GM23248 (cell line): ENCODE results near the gene PRR36. TPM values are rescaled to one million over a fixed set of nuclear protein-coding genes. Genes with fewer than 3 reads are reported as not detected.

Experiments used
- DNase-seq: peaks from one replicate; pipeline ENCODE4 v3.0.0-alpha.2; 2015
- H2AFZ ChIP-seq: fragments of 200-600 bp; sonication (generic); 2 replicates; pipeline ENCODE4 v1.6.1; 2016; ENCODE audit warnings: antibody characterized with exemption
- H3F3A ChIP-seq: fragments of 200-600 bp; sonication (generic); 2 replicates; pipeline ENCODE4 v1.6.1; 2016; ENCODE audit warnings: mild to moderate bottlenecking, antibody characterized with exemption, mixed run types; ENCODE audit not compliant: insufficient read depth
- H3K27ac ChIP-seq: fragments of 200-600 bp; sonication (generic); 2 replicates; pipeline ENCODE4 v1.5.1; 2016; ENCODE audit warnings: mild to moderate bottlenecking
- H3K27me3 ChIP-seq: fragments of 200-600 bp; sonication (generic); replicated peaks from 2 replicates; pipeline ENCODE4 v1.6.1; 2016; ENCODE audit warnings: mild to moderate bottlenecking; ENCODE audit not compliant: insufficient read depth
- H3K36me3 ChIP-seq: fragments of 200-600 bp; sonication (generic); 2 replicates; pipeline ENCODE4 v1.6.1; 2016; ENCODE audit warnings: low read depth, mild to moderate bottlenecking
- H3K4me1 ChIP-seq: fragments of 200-600 bp; sonication (generic); 2 replicates; pipeline ENCODE4 v1.6.1; 2016; ENCODE audit warnings: mild to moderate bottlenecking; ENCODE audit not compliant: insufficient read depth
- H3K4me2 ChIP-seq: fragments of 200-600 bp; sonication (generic); one replicate; pipeline ENCODE4 v1.6.1; 2016; ENCODE audit warnings: mild to moderate bottlenecking; ENCODE audit not compliant: unreplicated experiment
- H3K4me3 ChIP-seq: fragments of 200-600 bp; sonication (generic); 2 replicates; pipeline ENCODE4 v1.5.1; 2016; ENCODE audit warnings: mild to moderate bottlenecking
- H3K79me2 ChIP-seq: fragments of 200-600 bp; sonication (generic); 2 replicates; pipeline ENCODE4 v1.6.1; 2016; ENCODE audit warnings: mild to moderate bottlenecking; ENCODE audit not compliant: insufficient read depth
- H3K9ac ChIP-seq: fragments of 200-600 bp; sonication (generic); 2 replicates; pipeline ENCODE4 v1.6.1; 2016; ENCODE audit warnings: mild to moderate bottlenecking
- H3K9me2 ChIP-seq: fragments of 200-600 bp; sonication (generic); 2 replicates; pipeline ENCODE4 v1.6.1; 2016; ENCODE audit warnings: mixed run types, mild to moderate bottlenecking, moderate library complexity; ENCODE audit not compliant: insufficient read depth
- H3K9me3 ChIP-seq: fragments of 200-600 bp; sonication (generic); one replicate; pipeline ENCODE4 v1.6.1; 2017; ENCODE audit warnings: low read depth
- H4K20me1 ChIP-seq: fragments of 200-600 bp; sonication (generic); 2 replicates; pipeline ENCODE4 v1.6.0; 2016; ENCODE audit not compliant: insufficient read depth
- EZH2 ChIP-seq: fragments of 200-600 bp; sonication (generic); IDR thresholded peaks from 2 replicates; pipeline ENCODE4 v1.6.1; 2018; ENCODE audit warnings: antibody characterized with exemption, mild to moderate bottlenecking; ENCODE audit not compliant: insufficient read depth, poor library complexity, severe bottlenecking
- EZH2phosphoT487 ChIP-seq: fragments of 200-600 bp; sonication (generic); IDR thresholded peaks from 2 replicates; pipeline ENCODE4 v1.6.1; 2018; ENCODE audit warnings: antibody characterized with exemption, moderate library complexity, mild to moderate bottlenecking, low read depth; ENCODE audit not compliant: insufficient read depth
- WGBS, 2 experiments: methylation state at CpG; one replicate each; pipeline ENCODE4 v1.1.6; 2015 to 2017; ENCODE audit warnings: low lambda C conversion rate in 2 of 2, low coverage in 1 of 2; ENCODE audit errors: missing lambda C conversion rate in 2 of 2; 5-methylcytosine and 5-hydroxymethylcytosine counted together
- in situ Hi-C: fragments of 300-500 bp; cut with MboI; formaldehyde crosslinking; loops from 2 replicates; pipeline ENCODE4 v1.15.0; 2020
- polyA plus RNA-seq: library from polyadenylated mRNA; unstranded; fragments of >200 nt; fragmentation: Nextera tagmentation; extraction: Ambion mirVana; gene quantifications from 2 replicates; pipeline ENCODE4 v1.2.1, GENCODE V29; 2016
- total RNA-seq: library from RNA; depleted of rRNA; stranded (reverse); fragments of >200 nt; shearing (Covaris generic); gene quantifications from 2 replicates; pipeline ENCODE4 v1.2.3, GENCODE V29; 2014

The PRR36 gene
- total and polyA plus RNA-seq, 2 experiments from 2014 or later, result not detected

- Histone ChIP-seq H3K9me3 (no peaks in the 10 kb centered on the region), H3K9me2 (no peaks in the 10 kb centered on the region), H3K36me3 (no peaks in the 10 kb centered on the region), H3K27me3 (no peaks in the 10 kb centered on the region), H3K27ac (no peak overlapping the region), H3K4me1 (no peaks in the 10 kb centered on the region), H3K79me2 (no peaks in the 10 kb centered on the region), H3K4me2 (no peak overlapping the region), H2AFZ (no peak overlapping the region), H3K4me3 (no peak overlapping the region), H3F3A (no peaks in the 10 kb centered on the region), H4K20me1 (no peaks in the 10 kb centered on the region), H3K9ac (no peak overlapping the region)
- no peak for DNase-seq
- 35 to 38% methylated on average over 9 to 10 of the region's 10 CpGs for WGBS, 2 experiments
- TF ChIP-seq EZH2 (no peak), EZH2phosphoT487 (no peak)
- in situ Hi-C loops, result no loop called here
These were observed 8.8 kb downstream of the PRR36 start for GRCh38 chr19:7865262-7865911.

GRCh38 chr19:7864690-7865074 lies 9.5 kb downstream of the PRR36 start:
- H3K4me2 ChIP-seq, result no peak overlapping the region
- H3K27me3 ChIP-seq, result no peaks in the 10 kb centered on the region
- no peak for DNase-seq
- H4K20me1 ChIP-seq, result no peaks in the 10 kb centered on the region
- no peak overlapping the region for H2AFZ ChIP-seq
- H3K9ac ChIP-seq, result no peak overlapping the region
- no peaks in the 10 kb centered on the region for H3K9me2 ChIP-seq
- no peaks in the 10 kb centered on the region for H3F3A ChIP-seq
- no peak overlapping the region for H3K27ac ChIP-seq
- 71 to 77% methylated on average over 14 to 18 of the region's 18 CpGs for WGBS, 2 experiments
- no peaks in the 10 kb centered on the region for H3K36me3 ChIP-seq
- no peaks in the 10 kb centered on the region for H3K4me1 ChIP-seq
- H3K4me3 ChIP-seq, result no peak overlapping the region
- H3K9me3 ChIP-seq, result no peaks in the 10 kb centered on the region
- H3K79me2 ChIP-seq, result no peaks in the 10 kb centered on the region
- TF ChIP-seq EZH2 (no peak), EZH2phosphoT487 (no peak)
- in situ Hi-C loops, result no loop called here

GRCh38 chr19:7863971-7864689 lies 10.1 kb downstream of the PRR36 start:
- H3K4me3 ChIP-seq, result no peak overlapping the region
- no peak overlapping the region for H3K27ac ChIP-seq
- H3K9me2 ChIP-seq, result no peaks in the 10 kb centered on the region
- no peaks in the 10 kb centered on the region for H3K27me3 ChIP-seq
- no peaks in the 10 kb centered on the region for H3K4me1 ChIP-seq
- no peaks in the 10 kb centered on the region for H3K36me3 ChIP-seq
- H3K9me3 ChIP-seq, result no peaks in the 10 kb centered on the region
- no peak for DNase-seq
- no peak overlapping the region for H2AFZ ChIP-seq
- no peak overlapping the region for H3K4me2 ChIP-seq
- no peaks in the 10 kb centered on the region for H3F3A ChIP-seq
- 86% methylated on average over 19 to 20 of the region's 21 CpGs for WGBS, 2 experiments
- no peaks in the 10 kb centered on the region for H4K20me1 ChIP-seq
- TF ChIP-seq EZH2, result no peak
- no peak for TF ChIP-seq EZH2phosphoT487
- no peaks in the 10 kb centered on the region for H3K79me2 ChIP-seq
- in situ Hi-C loops, result no loop called here
- no peak overlapping the region for H3K9ac ChIP-seq

- no peak overlapping the region for H2AFZ ChIP-seq
- H3K79me2 ChIP-seq, result no peaks in the 10 kb centered on the region
- H3K27me3 ChIP-seq, result no peaks in the 10 kb centered on the region
- 94 to 96% methylated on average over 52 to 83 of the region's 83 CpGs for WGBS, 2 experiments
- in situ Hi-C loops, result no loop called here
- DNase-seq, result no peak
- H3K9me2 ChIP-seq, result no peaks in the 10 kb centered on the region
- no peak overlapping the region for H3K9ac ChIP-seq
- H3K27ac ChIP-seq, result no peak overlapping the region
- no peaks in the 10 kb centered on the region for H3K4me1 ChIP-seq
- TF ChIP-seq EZH2 (no peak), EZH2phosphoT487 (no peak)
- no peaks in the 10 kb centered on the region for H4K20me1 ChIP-seq
- no peaks in the 10 kb centered on the region for H3F3A ChIP-seq
- no peak overlapping the region for H3K4me3 ChIP-seq
- no peaks in the 10 kb centered on the region for H3K36me3 ChIP-seq
- no peak overlapping the region for H3K4me2 ChIP-seq
- no peaks in the 10 kb centered on the region for H3K9me3 ChIP-seq
These were observed 10.8 kb downstream of the PRR36 start for GRCh38 chr19:7863157-7863970.
